ENCODE results near the gene DCUN1D4. TPM values are rescaled to one million over a fixed set of nuclear protein-coding genes. Genes with fewer than 3 reads are reported as not detected.

DCUN1D4 gene
- total RNA-seq, 1 donor from 2014 or later: 30.3 TPM

GRCh38 chr4:51853027-51853682 is 10.2 kb downstream of the DCUN1D4 start:
- DNase-seq (ENCODE audit: extremely low read depth, low read depth, low spot score): no peak

- no peak for DNase-seq (ENCODE audit: extremely low read depth, low read depth, low spot score)
These were observed 12.3 kb downstream of the DCUN1D4 start for GRCh38 chr4:51855270-51855669.

- DNase-seq (ENCODE audit: extremely low read depth, low read depth, low spot score): no peak
These were observed 12.8 kb downstream of the DCUN1D4 start for GRCh38 chr4:51855751-51856150.

- DNase-seq (ENCODE audit: extremely low read depth, low read depth, low spot score): no peak
These were observed 15.8 kb downstream of the DCUN1D4 start for GRCh38 chr4:51858605-51859202.

GRCh38 chr4:51859476-51860031 is 16.6 kb downstream of the DCUN1D4 start:
- DNase-seq (ENCODE audit: extremely low read depth, low read depth, low spot score): no peak

- DNase-seq (ENCODE audit: extremely low read depth, low read depth, low spot score): no peak
These were observed 19.2 kb downstream of the DCUN1D4 start for GRCh38 chr4:51862199-51862598.

GRCh38 chr4:51862781-51863180 is 19.8 kb downstream of the DCUN1D4 start:
- DNase-seq (ENCODE audit: extremely low read depth, low read depth, low spot score): no peak

GRCh38 chr4:51865717-51866116 is 22.8 kb downstream of the DCUN1D4 start:
- no peak for DNase-seq (ENCODE audit: extremely low read depth, low read depth, low spot score)

GRCh38 chr4:51866835-51867234 is 23.9 kb downstream of the DCUN1D4 start:
- no peak for DNase-seq (ENCODE audit: extremely low read depth, low read depth, low spot score)

GRCh38 chr4:51867689-51868448 is 24.9 kb downstream of the DCUN1D4 start:
- DNase-seq (ENCODE audit: extremely low read depth, low read depth, low spot score): no peak

GRCh38 chr4:51868449-51868847 is 25.5 kb downstream of the DCUN1D4 start:
- DNase-seq (ENCODE audit: extremely low read depth, low read depth, low spot score): no peak

GRCh38 chr4:51870441-51871188 is 27.7 kb downstream of the DCUN1D4 start:
- DNase-seq (ENCODE audit: extremely low read depth, low read depth, low spot score): no peak

- no peak for DNase-seq (ENCODE audit: extremely low read depth, low read depth, low spot score)
These were observed 29.5 kb downstream of the DCUN1D4 start for GRCh38 chr4:51872283-51872997.

- no peak for DNase-seq (ENCODE audit: extremely low read depth, low read depth, low spot score)
These were observed 31.6 kb downstream of the DCUN1D4 start for GRCh38 chr4:51874551-51874950.

GRCh38 chr4:51878431-51878830 is 35.5 kb downstream of the DCUN1D4 start:
- DNase-seq (ENCODE audit: extremely low read depth, low read depth, low spot score): no peak

GRCh38 chr4:51880016-51880915 is 37.3 kb downstream of the DCUN1D4 start:
- DNase-seq (ENCODE audit: extremely low read depth, low read depth, low spot score): no peak

GRCh38 chr4:51884055-51884454 is 41.1 kb downstream of the DCUN1D4 start:
- DNase-seq (ENCODE audit: extremely low read depth, low read depth, low spot score): no peak

- no peak for DNase-seq (ENCODE audit: extremely low read depth, low read depth, low spot score)
These were observed 41.7 kb downstream of the DCUN1D4 start for GRCh38 chr4:51884606-51885005.

- no peak for DNase-seq (ENCODE audit: extremely low read depth, low read depth, low spot score)
These were observed 42.4 kb downstream of the DCUN1D4 start for GRCh38 chr4:51885363-51885762.
